Spleen (tissue), 11 donors: ENCODE results near the gene SAE1. TPM values are rescaled to one million over a fixed set of nuclear protein-coding genes. Genes with fewer than 3 reads are reported as not detected.

ENCODE experiments used
- DNase-seq: peaks from one replicate; pipeline ENCODE4 v3.0.0-alpha.2; 2020
- H3K27ac ChIP-seq, 8 donors: fragments of 200-600 bp; sonication (generic) in 7 of 8; 1 replicate in 4 of 8; 2 replicates in 4 of 8; pipeline versions ENCODE4 v1.5.0 to v1.8.0; 2016 to 2021; ENCODE audit warnings: inconsistent platforms in 4 of 8, mild to moderate bottlenecking in 4 of 8, moderate library complexity in 1 of 8
- H3K27me3 ChIP-seq, 7 donors: fragments of 200-600 bp; sonication (generic) in 6 of 7; replicated peaks in 1 of 7; 1 replicate in 4 of 7; 2 replicates in 3 of 7; pipeline versions ENCODE4 v1.5.0 to v1.8.0; 2016 to 2021; ENCODE audit warnings: inconsistent platforms in 3 of 7, mild to moderate bottlenecking in 1 of 7
- H3K36me3 ChIP-seq, 6 donors: fragments of 200-600 bp; sonication (generic) in 5 of 6; 1 replicate in 4 of 6; 2 replicates in 2 of 6; pipeline versions ENCODE4 v1.5.0 to v1.8.0; 2016 to 2021; ENCODE audit warnings: inconsistent platforms in 2 of 6
- H3K4me1 ChIP-seq, 6 donors: fragments of 200-600 bp; sonication (generic) in 5 of 6; 1 replicate in 3 of 6; 2 replicates in 3 of 6; pipeline versions ENCODE4 v1.5.0 to v1.8.0; 2016 to 2021; ENCODE audit warnings: inconsistent platforms in 3 of 6
- H3K4me3 ChIP-seq, 8 donors: fragments of 200-600 bp; sonication (generic) in 7 of 8; 1 replicate in 4 of 8; 2 replicates in 4 of 8; pipeline versions ENCODE4 v1.5.0 to v1.8.0; 2016 to 2021; ENCODE audit warnings: inconsistent platforms in 4 of 8, mild to moderate bottlenecking in 4 of 8, moderate library complexity in 2 of 8
- H3K9me3 ChIP-seq, 8 donors: fragments of 200-600 bp; sonication (generic) in 7 of 8; 1 replicate in 4 of 8; 2 replicates in 4 of 8; pipeline versions ENCODE4 v1.5.0 to v1.8.0; 2016 to 2021; ENCODE audit warnings: inconsistent platforms in 4 of 8
- POLR2A ChIP-seq, 3 donors: fragments of 450-650 bp; IDR thresholded peaks; one replicate each; pipeline ENCODE4 v1.5.1; 2017; ENCODE audit warnings: antibody characterized with exemption in 3 of 3, mild to moderate bottlenecking in 1 of 3
- POLR2AphosphoS5 ChIP-seq, 3 donors: sonication (generic); formaldehyde crosslinking; IDR thresholded peaks; one replicate each; pipeline ENCODE4 v1.5.1; 2017; ENCODE audit warnings: antibody characterized with exemption in 3 of 3
- WGBS, 5 donors: extraction: QIAGEN DNeasy Blood & Tissue Kit in 3 of 5; methylation state at CpG; one replicate each; pipeline versions ENCODE4 v1.1.5 to v1.1.7; 2013 to 2018; 5-methylcytosine and 5-hydroxymethylcytosine counted together
- intact Hi-C: fragments of 100-400 bp; cut with DNase I; formaldehyde crosslinking; loops from one replicate; pipeline ENCODE4 v1.15.0; 2023; ENCODE audit warnings: low total_unique reads
- microRNA-seq, 3 donors: library from miRNA; unstranded; fragments of <30 nt; microRNA quantifications; one replicate each; pipeline versions ENCODE4 to v1.1.0, GENCODE V29; 2019 to 2020
- polyA plus RNA-seq, 3 donors: library from polyadenylated mRNA; stranded (reverse); fragments of 200-250 nt; gene quantifications; one replicate each; pipeline ENCODE4 v1.2.1, GENCODE V29; 2013
- small RNA-seq, 4 donors: library from RNA; depleted of rRNA; stranded (forward); fragments of <200 nt; gene quantifications; one replicate each; pipeline ENCODE3, GENCODE V24; 2016
- total RNA-seq, 7 donors: library from RNA; depleted of rRNA in 3 of 7; stranded (reverse); fragments of >200 nt in 3 of 7; fragmentation: NEBNext Ultra II Directional in 4 of 7; extraction: Animal tissue kit (Norgen Biotek cat#: 25700) in 4 of 7; gene quantifications; one replicate each; pipeline versions ENCODE4 v1.1.0 to v1.2.1, GENCODE V29; 2016 to 2021
- TF ChIP-seq, protein P1 (sequence below), 11 experiments: fragments of 200-600 bp in 7 of 11; fragments of 450-650 bp in 4 of 11; sonication (generic) in 4 of 11; IDR thresholded peaks in 8 of 11; conservative IDR thresholded peaks in 3 of 11; 1 replicate in 7 of 11; 2 replicates in 4 of 11; pipeline versions ENCODE4 v1.4.0 to v1.8.0; 2016 to 2021; ENCODE audit warnings: antibody characterized with exemption in 11 of 11, inconsistent platforms in 4 of 11, mild to moderate bottlenecking in 1 of 11
- donor health status: healthy with polysubstance abuse.
- donor health status: DM: no; HTN: no; CAD: no; lungs with moderate emphysema.
- donor health status: DM: no; HTN: no; CAD: no.
- donor health status: Bipolar disorder and iron deficiency.
- donor health status: healthy.
- donor health status: DM: no; HTN: no; CAD: no.
- donor health status: DM: yes; HTN: yes; CAD: no.

Gene SAE1
- total and polyA plus RNA-seq, 10 donors = 28.1 to 72.4 (median 55.9) TPM

DNA sequence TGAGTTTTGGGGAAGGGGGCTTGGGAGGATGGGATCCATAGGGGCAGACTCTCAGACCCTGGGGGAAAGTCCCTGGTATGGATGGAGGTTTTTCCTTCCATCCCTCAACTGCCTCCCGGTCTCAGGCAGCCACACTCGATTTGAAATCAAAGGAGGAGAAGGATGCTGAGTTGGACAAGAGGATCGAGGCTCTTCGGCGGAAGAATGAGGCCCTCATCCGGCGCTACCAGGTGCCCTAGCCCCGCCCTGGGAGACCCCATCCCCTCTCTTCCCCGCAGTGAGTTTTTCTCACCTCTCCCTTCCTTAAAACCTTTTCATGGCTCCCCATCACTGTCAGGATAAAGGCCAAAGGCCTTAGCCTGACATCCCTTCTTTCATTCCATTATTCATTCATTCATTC lies 127.8 kb downstream of the SAE1 start:
- no peaks in the 10 kb centered on the region for H3K9me3 ChIP-seq
- H3K4me1 ChIP-seq = peaks cover 14 to 72% (median 47%) of the 10 kb centered on the region in 6 donors
- no peak for TF ChIP-seq POLR2AphosphoS5 (IDR thresholded peaks at IDR 0.05)
- no peak for TF ChIP-seq POLR2A (IDR thresholded peaks at IDR 0.05)
- TF ChIP-seq, protein P1, sequence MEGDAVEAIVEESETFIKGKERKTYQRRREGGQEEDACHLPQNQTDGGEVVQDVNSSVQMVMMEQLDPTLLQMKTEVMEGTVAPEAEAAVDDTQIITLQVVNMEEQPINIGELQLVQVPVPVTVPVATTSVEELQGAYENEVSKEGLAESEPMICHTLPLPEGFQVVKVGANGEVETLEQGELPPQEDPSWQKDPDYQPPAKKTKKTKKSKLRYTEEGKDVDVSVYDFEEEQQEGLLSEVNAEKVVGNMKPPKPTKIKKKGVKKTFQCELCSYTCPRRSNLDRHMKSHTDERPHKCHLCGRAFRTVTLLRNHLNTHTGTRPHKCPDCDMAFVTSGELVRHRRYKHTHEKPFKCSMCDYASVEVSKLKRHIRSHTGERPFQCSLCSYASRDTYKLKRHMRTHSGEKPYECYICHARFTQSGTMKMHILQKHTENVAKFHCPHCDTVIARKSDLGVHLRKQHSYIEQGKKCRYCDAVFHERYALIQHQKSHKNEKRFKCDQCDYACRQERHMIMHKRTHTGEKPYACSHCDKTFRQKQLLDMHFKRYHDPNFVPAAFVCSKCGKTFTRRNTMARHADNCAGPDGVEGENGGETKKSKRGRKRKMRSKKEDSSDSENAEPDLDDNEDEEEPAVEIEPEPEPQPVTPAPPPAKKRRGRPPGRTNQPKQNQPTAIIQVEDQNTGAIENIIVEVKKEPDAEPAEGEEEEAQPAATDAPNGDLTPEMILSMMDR (IDR thresholded peaks at IDR 0.05 in 8 of 11, conservative IDR thresholded peaks at IDR 0.05 in 3 of 11) = no peak
- DNase-seq = peak; percentile 76
- peak overlapping the region in 7 of 8 donors; percentile 91 to 98 (median 93) for H3K27ac ChIP-seq
- intact Hi-C loops = no loop called here
- 88 to 94% (median 93%) methylated on average over 9 of the region's 9 CpGs for WGBS, 5 donors
- H3K4me3 ChIP-seq = peak overlapping the region in 4 of 8 donors; percentile 39 to 77 (median 48)
- H3K36me3 ChIP-seq = peaks cover 0 to 54% (median 46%) of the 10 kb centered on the region in 6 donors
- H3K27me3 ChIP-seq = no peaks in the 10 kb centered on the region

DNA sequence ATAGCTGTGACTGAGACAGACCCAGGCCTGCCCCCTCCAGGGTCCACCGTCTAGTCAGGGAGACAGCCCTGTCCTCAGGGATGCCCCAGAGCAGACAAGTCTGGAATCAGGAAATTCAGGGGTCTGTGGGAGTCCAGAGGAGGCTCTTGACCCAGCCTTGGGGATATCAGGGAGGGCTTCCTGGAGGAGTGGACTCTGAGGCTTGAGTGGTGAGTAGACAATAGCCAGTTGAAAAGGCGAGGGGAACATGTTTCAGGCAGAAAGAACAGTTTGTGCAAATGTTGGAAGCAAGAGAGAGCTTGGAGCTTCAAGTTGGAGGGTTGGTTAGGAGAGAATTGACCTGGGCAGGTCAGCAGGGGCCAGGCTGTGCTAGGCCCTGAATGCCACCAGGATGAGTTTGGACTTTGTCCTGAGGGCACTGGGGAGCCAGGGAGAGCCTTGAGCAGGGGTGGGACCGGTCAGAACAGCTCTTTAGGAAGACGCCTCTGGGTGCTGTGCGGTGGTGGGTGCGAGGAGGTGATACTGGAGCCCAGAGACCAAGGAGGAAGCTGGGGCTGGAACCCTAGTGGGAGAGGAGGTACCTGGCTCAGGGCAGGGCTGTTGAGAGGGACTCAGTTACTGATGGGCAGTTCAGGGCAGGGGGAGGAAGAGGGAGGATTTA lies 128.4 kb downstream of the SAE1 start:
- H3K4me3 ChIP-seq = no peak overlapping the region
- WGBS, 5 donors = 89 to 98% (median 92%) methylated on average over 6 of the region's 6 CpGs
- H3K4me1 ChIP-seq = peaks cover 14 to 72% (median 47%) of the 10 kb centered on the region in 6 donors
- no peaks in the 10 kb centered on the region for H3K27me3 ChIP-seq
- peak overlapping the region in 5 of 8 donors; percentile 20 to 95 (median 93) for H3K27ac ChIP-seq
- intact Hi-C loops = no loop called here
- H3K9me3 ChIP-seq = no peaks in the 10 kb centered on the region
- H3K36me3 ChIP-seq = peaks cover 0 to 60% (median 48%) of the 10 kb centered on the region in 6 donors
- TF ChIP-seq, protein P1 (IDR thresholded peaks at IDR 0.05 in 8 of 11, conservative IDR thresholded peaks at IDR 0.05 in 3 of 11) = no peak
- TF ChIP-seq POLR2AphosphoS5 (IDR thresholded peaks at IDR 0.05) = no peak
- no peak for TF ChIP-seq POLR2A (IDR thresholded peaks at IDR 0.05)
- DNase-seq = peak; percentile 76

Small RNA genes lying within 50 kb of the gene (microRNA-seq; reads per million reads assigned to microRNA genes)
- gene MIR3190 = 0 reads per million in 3 donors
- 0 reads per million in 3 donors for gene MIR3191

Small RNA genes lying within 50 kb of the gene (small RNA-seq; reads per million reads assigned to genes)
- gene MIR3190 = 0 reads per million in 4 donors

Other genes starting within 250 kb of the SAE1 start
- gene NPAS1, start 111.0 kb upstream of the SAE1 start, total RNA-seq = 1 to 10 TPM in 6 of 7 donors, under 1 TPM in 1; 0.85 to 5.3 (median 1.6) TPM
- gene NPAS1, start 111.0 kb upstream of the SAE1 start, polyA plus RNA-seq = 1 to 10 TPM; 2.1 to 6.3 (median 3.9) TPM
- gene TMEM160, start 82.2 kb upstream of the SAE1 start, total RNA-seq = 10 to 100 TPM; 23.6 to 31.0 (median 26.3) TPM
- 10 to 100 TPM in 2 of 3 donors, 1 to 10 TPM in 1; 7.4 to 20.5 (median 10.1) TPM for gene TMEM160, start 82.2 kb upstream of the SAE1 start, polyA plus RNA-seq
- 10 to 100 TPM; 26.8 to 68.7 (median 44.1) TPM for gene ZC3H4, start 17.1 kb upstream of the SAE1 start, total RNA-seq
- 10 to 100 TPM in 1 of 3 donors, 1 to 10 TPM in 2; 6.0 to 14.2 (median 7.5) TPM for gene ZC3H4, start 17.1 kb upstream of the SAE1 start, polyA plus RNA-seq
- gene BBC3, start 100.4 kb downstream of the SAE1 start, total RNA-seq = 10 to 100 TPM in 6 of 7 donors, 1 to 10 TPM in 1; 6.3 to 17.0 (median 11.3) TPM
- gene BBC3, start 100.4 kb downstream of the SAE1 start, polyA plus RNA-seq = 10 to 100 TPM in 1 of 3 donors, 1 to 10 TPM in 2; 7.1 to 12.6 (median 9.5) TPM
- gene CCDC9, start 125.7 kb downstream of the SAE1 start, total RNA-seq = 10 to 100 TPM; 13.0 to 43.0 (median 32.6) TPM
- 10 to 100 TPM; 11.0 to 38.7 (median 15.9) TPM for gene CCDC9, start 125.7 kb downstream of the SAE1 start, polyA plus RNA-seq
- gene INAFM1, start 144.1 kb downstream of the SAE1 start, total RNA-seq = 10 to 100 TPM in 4 of 7 donors, 1 to 10 TPM in 3; 3.9 to 19.8 (median 13.8) TPM
- gene INAFM1, start 144.1 kb downstream of the SAE1 start, polyA plus RNA-seq = 10 to 100 TPM in 2 of 3 donors, 1 to 10 TPM in 1; 8.1 to 12.9 (median 11.3) TPM
- 100 to 1,000 TPM in 1 of 7 donors, 10 to 100 TPM in 6; 33.1 to 124 (median 64.0) TPM for gene C5AR1, start 179.0 kb downstream of the SAE1 start, total RNA-seq
- 1 to 10 TPM; 4.0 to 9.4 (median 4.6) TPM for gene C5AR1, start 179.0 kb downstream of the SAE1 start, polyA plus RNA-seq
- gene C5AR2, start 201.3 kb downstream of the SAE1 start, total RNA-seq = 10 to 100 TPM; 24.7 to 55.7 (median 28.3) TPM
- gene C5AR2, start 201.3 kb downstream of the SAE1 start, polyA plus RNA-seq = 1 to 10 TPM; 1.3 to 2.7 (median 1.5) TPM
- gene DHX34, start 218.5 kb downstream of the SAE1 start, total RNA-seq = 10 to 100 TPM; 19.5 to 34.8 (median 27.0) TPM
- gene DHX34, start 218.5 kb downstream of the SAE1 start, polyA plus RNA-seq = 10 to 100 TPM in 2 of 3 donors, 1 to 10 TPM in 1; 8.4 to 18.5 (median 13.1) TPM